MM.1S (cell line): ENCODE measurements around the gene INTS11.

Experiments
- DNase-seq: peaks from one replicate; pipeline ENCODE4 v3.0.0-alpha.2; 2015
- H2AFZ ChIP-seq: fragments of 300-600 bp; sonication (generic); 2 replicates; pipeline ENCODE4 v1.6.0; 2016; ENCODE audit warnings: antibody characterized with exemption, low read length
- H3F3A ChIP-seq: fragments of 300-600 bp; sonication (generic); 2 replicates; pipeline ENCODE4 v1.6.1; 2016; ENCODE audit warnings: mild to moderate bottlenecking, antibody characterized with exemption, low read length, moderate library complexity, mixed read lengths; ENCODE audit not compliant: insufficient read depth
- H3K27ac ChIP-seq: fragments of 300-600 bp; sonication (generic); 2 replicates; pipeline ENCODE4 v1.5.1; 2016; ENCODE audit warnings: mild to moderate bottlenecking, low read length
- H3K27me3 ChIP-seq: fragments of 300-600 bp; sonication (generic); replicated peaks from 2 replicates; pipeline ENCODE4 v1.6.0; 2016; ENCODE audit warnings: low read length; ENCODE audit not compliant: insufficient read depth
- H3K36me3 ChIP-seq: fragments of 300-600 bp; sonication (generic); replicated peaks from 2 replicates; pipeline ENCODE4 v1.6.1; 2016; ENCODE audit warnings: mild to moderate bottlenecking, low read length, mixed read lengths; ENCODE audit not compliant: insufficient read depth
- H3K4me1 ChIP-seq: fragments of 300-600 bp; sonication (generic); 2 replicates; pipeline ENCODE4 v1.6.1; 2016; ENCODE audit warnings: low read length, mixed read lengths
- H3K4me2 ChIP-seq: fragments of 300-600 bp; sonication (generic); 2 replicates; pipeline ENCODE4 v1.6.0; 2016; ENCODE audit warnings: low read depth, low read length
- H3K4me3 ChIP-seq: fragments of 300-600 bp; sonication (generic); 2 replicates; pipeline ENCODE4 v1.5.1; 2016; ENCODE audit warnings: low read length, mixed read lengths
- H3K79me2 ChIP-seq: fragments of 300-600 bp; sonication (generic); 2 replicates; pipeline ENCODE4 v1.6.1; 2016; ENCODE audit warnings: mixed run types, low read length, mixed read lengths
- H3K9ac ChIP-seq: fragments of 300-600 bp; sonication (generic); 2 replicates; pipeline ENCODE4 v1.6.1; 2016; ENCODE audit warnings: low read length, mixed read lengths
- H3K9me2 ChIP-seq: fragments of 300-600 bp; sonication (generic); replicated peaks from 2 replicates; pipeline ENCODE4 v1.6.1; 2016; ENCODE audit warnings: mild to moderate bottlenecking, low read length, mixed read lengths; ENCODE audit not compliant: insufficient read depth
- H3K9me3 ChIP-seq: fragments of 300-600 bp; sonication (generic); replicated peaks from 2 replicates; pipeline ENCODE4 v1.6.1; 2016; ENCODE audit warnings: mild to moderate bottlenecking, low read length, mixed read lengths; ENCODE audit not compliant: insufficient read depth
- H4K20me1 ChIP-seq: fragments of 300-600 bp; sonication (generic); 2 replicates; pipeline ENCODE4 v1.6.1; 2016; ENCODE audit warnings: mild to moderate bottlenecking, low read length, moderate library complexity, mixed read lengths; ENCODE audit not compliant: insufficient read depth
- CTCF ChIP-seq: fragments of 300-600 bp; sonication (generic); IDR thresholded peaks from 2 replicates; pipeline ENCODE4 v1.5.1; 2016; ENCODE audit warnings: antibody characterized with exemption, low read length, mixed read lengths
- EZH2 ChIP-seq: fragments of 300-600 bp; sonication (generic); optimal IDR thresholded peaks from 2 replicates; pipeline ENCODE3; 2017; ENCODE audit warnings: low read depth, mild to moderate bottlenecking, antibody characterized with exemption, low read length, mixed read lengths
- EZH2phosphoT487 ChIP-seq: fragments of 300-600 bp; sonication (generic); IDR thresholded peaks from 2 replicates; pipeline ENCODE4 v1.6.1; 2018; ENCODE audit warnings: antibody characterized with exemption, low read length

The INTS11 gene

GRCh38 chr1:1367315-1367714, 42.9 kb upstream of the INTS11 start:
- TF ChIP-seq EZH2phosphoT487 (no peak), EZH2 (no peak), CTCF (no peak)
- Histone ChIP-seq H4K20me1 (no peaks in the 10 kb centered on the region), H3K36me3 (no peaks in the 10 kb centered on the region), H3K4me2 (no peak overlapping the region), H3K9me3 (no peaks in the 10 kb centered on the region), H3K9me2 (no peaks in the 10 kb centered on the region), H3K4me3 (no peak overlapping the region), H3K27me3 (peaks cover under 1% of the 10 kb centered on the region; the same call in 1 of the 2 replicates), H3K27ac (no peak overlapping the region), H3F3A (peaks cover 2% of the 10 kb centered on the region; the same call in 1 of the 2 replicates), H3K9ac (no peak overlapping the region), H3K4me1 (peaks cover 8% of the 10 kb centered on the region; the same call in 1 of the 2 replicates), H3K79me2 (peaks cover 2% of the 10 kb centered on the region; the same call in 1 of the 2 replicates), H2AFZ (no peak overlapping the region)
- DNase-seq = no peak

- no peaks in the 10 kb centered on the region for H3K79me2 ChIP-seq
- peaks cover 7% of the 10 kb centered on the region for H3K27me3 ChIP-seq
- no peak for DNase-seq
- 0 out of 2 replicates have a peak, but pooled peaks cover 1% of the 10 kb centered on the region for H3K4me1 ChIP-seq
- no peak overlapping the region for H3K4me3 ChIP-seq
- H4K20me1 ChIP-seq = no peaks in the 10 kb centered on the region
- H3K9me2 ChIP-seq = no peaks in the 10 kb centered on the region
- no peak overlapping the region for H3K4me2 ChIP-seq
- no peak for TF ChIP-seq EZH2
- no peak overlapping the region for H3K27ac ChIP-seq
- H3F3A ChIP-seq = no peaks in the 10 kb centered on the region
- no peak overlapping the region for H3K9ac ChIP-seq
- H3K36me3 ChIP-seq = no peaks in the 10 kb centered on the region
- no peaks in the 10 kb centered on the region for H3K9me3 ChIP-seq
- H2AFZ ChIP-seq = no peak overlapping the region
Measured at GRCh38 chr1:1366699-1367066, 42.2 kb upstream of the INTS11 start.

- no peak overlapping the region for H3K4me2 ChIP-seq
- H3K9me3 ChIP-seq = no peaks in the 10 kb centered on the region
- H2AFZ ChIP-seq = no peak overlapping the region
- no peaks in the 10 kb centered on the region for H4K20me1 ChIP-seq
- H3K79me2 ChIP-seq = no peaks in the 10 kb centered on the region
- DNase-seq = no peak
- no peak overlapping the region for H3K9ac ChIP-seq
- H3K4me1 ChIP-seq = no peaks in the 10 kb centered on the region
- no peaks in the 10 kb centered on the region for H3K9me2 ChIP-seq
- no peaks in the 10 kb centered on the region for H3F3A ChIP-seq
- peaks cover 13% of the 10 kb centered on the region for H3K27me3 ChIP-seq
- TF ChIP-seq CTCF = no peak
- TF ChIP-seq EZH2phosphoT487 = no peak
- TF ChIP-seq EZH2 = no peak
- H3K36me3 ChIP-seq = no peaks in the 10 kb centered on the region
- H3K4me3 ChIP-seq = no peak overlapping the region
- no peak overlapping the region for H3K27ac ChIP-seq
Measured at GRCh38 chr1:1365875-1366698, 41.6 kb upstream of the INTS11 start.

GRCh38 chr1:1364266-1364665, 39.8 kb upstream of the INTS11 start:
- Histone ChIP-seq H3K4me2 (no peak overlapping the region), H3K9me3 (no peaks in the 10 kb centered on the region), H3K27me3 (peaks cover 29% of the 10 kb centered on the region), H2AFZ (no peak overlapping the region), H3K9ac (no peak overlapping the region), H3K27ac (no peak overlapping the region), H3K79me2 (no peaks in the 10 kb centered on the region), H3K9me2 (no peaks in the 10 kb centered on the region), H3K36me3 (no peaks in the 10 kb centered on the region), H3K4me1 (no peaks in the 10 kb centered on the region), H4K20me1 (no peaks in the 10 kb centered on the region), H3K4me3 (no peak overlapping the region), H3F3A (no peaks in the 10 kb centered on the region)
- DNase-seq = no peak
- TF ChIP-seq EZH2phosphoT487 (no peak), CTCF (no peak), EZH2 (no peak)
